NCI-H2171 (cell line): ENCODE results near the gene LUZP1.

Source experiments
- DNase-seq: peaks from one replicate; lab custom pipeline; 2025; lab: John Stamatoyannopoulos, UW

LUZP1 gene

DNA sequence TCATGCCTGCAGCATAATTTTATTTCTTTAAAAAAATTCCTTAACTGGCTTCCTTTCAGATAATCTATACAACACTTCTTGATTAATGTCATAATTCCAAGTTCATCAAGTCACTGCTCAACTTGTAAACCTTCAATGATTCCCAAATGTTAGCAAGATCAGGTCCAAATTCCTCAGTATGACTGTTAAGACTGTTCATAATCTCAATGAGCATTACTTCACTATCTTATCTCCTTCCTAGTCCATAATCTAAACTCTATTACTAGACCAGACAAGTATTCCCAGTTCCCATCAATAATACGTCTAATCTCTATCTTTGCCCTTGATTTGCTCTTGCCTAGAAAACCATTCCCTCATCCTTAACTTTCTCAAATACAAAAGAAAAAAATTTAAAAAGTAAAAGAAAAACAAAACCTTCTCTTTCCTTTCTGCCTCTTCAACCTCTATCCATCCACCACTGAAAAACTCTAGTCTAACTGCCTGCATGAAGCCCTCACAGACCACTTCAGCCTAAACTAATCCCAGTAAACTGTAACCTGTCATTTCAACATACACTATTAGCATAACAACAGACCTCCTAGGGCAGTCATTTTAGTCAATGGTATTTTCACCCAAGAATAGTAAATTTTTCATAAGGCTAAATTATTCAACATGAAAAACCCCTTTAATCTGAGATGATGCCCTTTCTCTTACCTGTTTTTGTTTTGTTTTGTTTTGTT lies 15.5 kb downstream of the LUZP1 start:
- DNase-seq: no peak

DNA sequence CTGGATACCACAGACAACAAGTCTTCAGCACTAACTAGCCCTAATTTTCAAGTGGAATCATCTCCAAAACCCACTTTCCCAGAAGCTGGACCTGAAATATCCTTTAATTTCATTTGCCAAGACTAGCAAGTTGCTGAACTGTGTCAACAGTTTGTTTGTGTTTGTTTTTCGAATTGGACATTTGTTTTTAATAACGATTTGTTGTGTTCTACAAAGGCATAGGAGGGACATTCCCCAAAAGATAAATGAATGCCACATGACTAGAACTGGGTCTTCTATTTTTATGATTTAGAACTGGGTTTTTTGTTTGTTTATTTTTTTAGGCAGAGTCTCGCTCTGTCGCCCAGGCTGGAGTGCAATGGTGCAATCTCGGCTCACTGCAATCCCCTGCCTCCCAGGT lies 17.9 kb downstream of the LUZP1 start:
- no peak for DNase-seq

DNA sequence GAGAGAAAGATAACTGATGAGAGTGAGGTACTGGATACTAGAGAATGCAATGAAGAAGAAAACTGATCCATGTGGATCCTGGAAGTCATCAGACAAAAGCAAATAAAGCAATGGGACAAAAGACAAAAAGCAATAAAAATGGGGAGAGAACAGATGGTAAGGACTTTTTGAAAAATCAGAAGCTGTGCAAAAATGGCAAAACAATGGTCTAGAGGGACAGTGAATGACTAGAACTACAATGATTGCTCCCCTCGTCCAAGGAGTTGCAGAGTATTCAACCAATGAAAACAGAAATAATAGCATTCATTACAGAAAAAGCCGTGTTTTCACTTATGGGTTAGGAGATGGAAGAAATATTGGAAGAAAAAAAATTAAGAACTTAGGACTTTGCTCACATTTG lies 18.5 kb downstream of the LUZP1 start:
- no peak for DNase-seq

- DNase-seq: no peak
These were observed 19.5 kb downstream of the LUZP1 start for GRCh38 chr1:23149114-23149513.

- DNase-seq: no peak
These were observed 20.6 kb downstream of the LUZP1 start for GRCh38 chr1:23148084-23148483.

- DNase-seq: no peak
These were observed 27.6 kb downstream of the LUZP1 start for GRCh38 chr1:23140940-23141596.

GRCh38 chr1:23135268-23135667 lies 33.4 kb downstream of the LUZP1 start:
- DNase-seq: no peak

DNA sequence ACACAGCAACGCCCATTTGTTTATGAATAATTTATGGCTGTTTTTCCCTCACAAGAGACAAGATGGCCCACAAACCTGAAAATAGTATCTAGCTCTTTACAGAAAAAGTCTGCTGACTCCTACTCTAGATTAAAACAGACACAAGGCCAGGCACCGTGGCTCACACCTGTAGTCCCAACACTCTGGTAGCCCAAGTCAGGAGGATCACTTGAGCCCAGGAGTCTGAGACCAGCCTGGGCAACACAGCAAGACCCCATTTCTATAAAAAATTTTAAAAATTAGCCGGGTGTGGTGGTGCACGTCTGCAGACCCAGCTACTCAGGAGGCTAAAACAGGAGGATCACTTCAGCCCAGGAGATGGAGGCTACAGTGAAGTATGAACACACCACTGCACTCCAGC lies 34.6 kb downstream of the LUZP1 start:
- DNase-seq: no peak

DNA sequence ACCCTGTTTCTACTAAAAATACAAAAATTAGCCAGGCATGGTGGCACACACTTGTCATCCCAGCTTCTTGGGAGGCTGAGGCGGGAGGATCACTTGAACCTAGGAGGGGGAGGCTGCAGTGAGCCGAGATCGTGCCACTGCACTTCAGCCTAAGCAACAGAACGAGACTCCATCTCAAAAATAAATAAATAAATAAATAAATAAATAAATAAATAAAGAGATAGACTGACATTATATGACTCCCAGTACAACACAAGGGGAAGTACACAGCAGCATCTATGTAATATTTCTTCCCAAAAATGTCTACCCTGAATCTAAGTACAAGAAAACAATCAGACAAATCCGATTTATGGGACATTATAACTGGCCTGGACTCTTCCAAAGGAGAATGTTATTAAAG lies 35.1 kb downstream of the LUZP1 start:
- no peak for DNase-seq

- DNase-seq: no peak
These were observed 36.6 kb downstream of the LUZP1 start for GRCh38 chr1:23132033-23132432.

- no peak for DNase-seq
These were observed 38.8 kb downstream of the LUZP1 start for GRCh38 chr1:23129846-23130245.

- no peak for DNase-seq
These were observed 41.9 kb downstream of the LUZP1 start for GRCh38 chr1:23126801-23127200.

- no peak for DNase-seq
These were observed 42.5 kb downstream of the LUZP1 start for GRCh38 chr1:23126200-23126599.

- no peak for DNase-seq
These were observed 43.2 kb downstream of the LUZP1 start for GRCh38 chr1:23125489-23125888.

DNA sequence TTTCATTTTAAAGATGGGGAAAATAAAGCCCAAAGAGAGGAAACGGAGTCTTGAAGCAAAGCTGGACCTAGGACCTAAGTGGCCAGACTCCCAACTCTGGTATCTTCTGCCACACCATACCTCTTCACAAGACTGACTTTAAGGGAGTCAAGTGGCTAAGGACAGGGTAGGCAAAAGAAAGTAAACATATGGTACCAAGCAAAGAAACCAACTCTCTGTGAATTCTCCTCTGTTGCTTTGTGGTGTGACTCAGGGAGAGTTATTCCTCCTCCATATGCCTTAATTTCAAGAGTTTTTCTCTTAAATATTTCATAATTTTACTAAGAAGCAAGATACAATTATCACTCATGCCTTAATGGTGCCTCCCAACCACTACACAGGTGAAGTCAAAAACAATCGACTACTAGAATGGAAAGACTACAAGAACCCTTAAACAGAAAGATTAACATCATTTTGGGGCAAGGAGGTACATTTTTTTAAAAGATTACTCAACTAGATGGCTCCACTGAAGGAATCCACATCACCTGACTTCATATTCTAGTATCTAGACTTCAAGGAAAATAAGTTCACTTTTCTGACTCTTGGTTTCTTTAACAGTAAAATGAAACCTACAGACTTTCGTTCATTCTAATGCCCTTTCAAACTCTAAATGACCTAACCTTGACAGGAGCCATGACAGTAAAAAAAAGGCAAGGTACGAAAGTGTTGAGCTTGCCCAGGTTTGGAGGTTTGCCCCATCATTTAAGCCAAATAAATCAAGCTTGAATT lies 44.2 kb downstream of the LUZP1 start:
- no peak for DNase-seq

- no peak for DNase-seq
These were observed 45.1 kb downstream of the LUZP1 start for GRCh38 chr1:23123528-23123927.

GRCh38 chr1:23122796-23123195 lies 45.9 kb downstream of the LUZP1 start:
- no peak for DNase-seq

- no peak for DNase-seq
These were observed 46.5 kb downstream of the LUZP1 start for GRCh38 chr1:23122023-23122748.

DNA sequence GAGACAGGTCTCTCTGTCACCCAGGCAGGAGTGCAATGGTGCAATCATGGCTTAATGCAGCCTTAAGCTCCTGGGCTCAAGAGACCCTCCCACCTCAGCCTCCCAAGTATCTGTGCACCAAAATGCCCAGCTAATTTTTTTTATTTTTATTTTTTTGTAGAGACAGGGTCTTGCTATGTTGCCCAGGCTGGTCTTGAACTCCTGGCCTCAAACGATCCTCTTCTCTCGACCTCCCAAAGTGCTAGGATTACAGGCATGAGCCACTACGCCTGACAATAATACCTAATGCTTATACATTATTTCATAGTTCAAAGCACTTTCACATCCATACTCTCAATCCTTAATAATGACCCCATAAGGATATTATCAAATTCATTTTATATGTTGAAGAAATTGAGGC lies 48.3 kb downstream of the LUZP1 start:
- DNase-seq: no peak

DNA sequence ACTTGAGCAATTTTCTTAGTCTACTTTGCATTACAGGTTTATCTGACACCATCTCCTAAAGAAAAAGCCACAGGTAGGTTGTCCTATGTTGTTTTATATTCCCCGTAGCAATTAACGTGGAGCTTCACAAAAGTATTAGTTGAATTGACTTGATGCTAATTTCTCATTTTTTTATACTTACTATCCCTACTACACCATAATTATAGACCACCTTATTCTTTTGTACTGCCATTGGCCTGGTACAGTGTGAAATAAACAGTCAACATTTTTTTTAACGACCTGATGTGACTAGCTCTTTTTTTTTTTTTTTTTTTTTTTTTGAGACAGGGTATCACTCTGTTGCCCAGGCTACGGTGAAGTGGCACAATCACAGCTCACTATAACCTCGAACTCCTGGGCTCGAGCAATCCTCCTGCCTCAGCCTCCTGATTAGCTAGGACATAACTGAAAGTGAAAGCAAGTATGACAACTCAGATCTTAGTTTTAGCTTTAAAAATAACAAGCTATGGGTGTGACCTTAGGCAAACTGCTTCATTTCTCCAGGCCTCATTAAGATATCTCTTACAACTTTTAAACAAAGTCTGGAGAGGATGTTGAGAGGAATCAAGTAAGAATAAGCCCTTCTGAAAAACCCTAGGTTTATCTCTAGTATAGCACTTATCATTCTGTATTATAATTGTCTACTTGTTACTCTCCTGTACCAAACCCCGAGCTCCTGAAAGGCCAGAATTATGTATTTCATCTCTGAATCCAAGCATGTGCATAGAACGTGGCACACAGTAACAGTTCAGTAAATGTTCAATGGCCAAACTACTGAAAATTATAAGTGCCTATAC lies 49.5 kb downstream of the LUZP1 start:
- DNase-seq: no peak

DNA sequence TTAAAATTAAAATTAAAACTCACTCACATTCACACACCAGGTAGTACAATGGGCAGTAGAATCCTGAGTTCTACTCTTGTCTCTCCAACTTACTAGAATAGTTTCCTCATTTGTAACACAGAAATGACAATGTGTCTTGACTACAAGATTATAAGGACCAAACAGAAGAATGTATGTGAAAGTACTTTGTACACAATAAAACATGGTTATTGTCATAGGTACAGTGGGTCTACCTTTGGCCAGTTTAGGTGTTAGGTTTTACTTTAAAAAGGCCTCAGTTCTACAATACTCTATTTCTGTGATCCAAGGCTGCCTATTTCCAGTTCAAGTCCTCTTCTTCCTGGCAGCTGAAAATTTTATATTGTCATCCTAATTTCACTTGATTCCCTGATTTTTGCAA lies 50.2 kb downstream of the LUZP1 start:
- DNase-seq: no peak
